Measurements from ENCODE around the gene EYA2. TPM values are rescaled to one million over a fixed set of nuclear protein-coding genes. Genes with fewer than 3 reads are reported as not detected.

The EYA2 gene
- total RNA-seq, 1 donor from 2014 or later = not detected

- DNase-seq = no peak
These were observed 224.0 kb downstream of the EYA2 start for GRCh38 chr20:47118641-47119040.

- DNase-seq = no peak
These were observed 225.8 kb downstream of the EYA2 start for GRCh38 chr20:47120346-47120936.

GRCh38 chr20:47122560-47122959, 227.9 kb downstream of the EYA2 start:
- no peak for DNase-seq

GRCh38 chr20:47124181-47124717, 229.6 kb downstream of the EYA2 start:
- no peak for DNase-seq

GRCh38 chr20:47125508-47125757, 230.8 kb downstream of the EYA2 start:
- no peak for DNase-seq

GRCh38 chr20:47125758-47126591, 231.3 kb downstream of the EYA2 start:
- no peak for DNase-seq

- DNase-seq = no peak
These were observed 232.1 kb downstream of the EYA2 start for GRCh38 chr20:47126709-47127108.

- no peak for DNase-seq
These were observed 232.9 kb downstream of the EYA2 start for GRCh38 chr20:47127546-47127945.

- no peak for DNase-seq
These were observed 233.4 kb downstream of the EYA2 start for GRCh38 chr20:47127999-47128398.

GRCh38 chr20:47129306-47129705, 234.7 kb downstream of the EYA2 start:
- no peak for DNase-seq

GRCh38 chr20:47133809-47134456, 239.3 kb downstream of the EYA2 start:
- DNase-seq = no peak

- no peak for DNase-seq
These were observed 242.1 kb downstream of the EYA2 start for GRCh38 chr20:47136782-47137181.

GRCh38 chr20:47137231-47137870, 242.7 kb downstream of the EYA2 start:
- DNase-seq = no peak

- no peak for DNase-seq
These were observed 245.4 kb downstream of the EYA2 start for GRCh38 chr20:47139934-47140535.

GRCh38 chr20:47141350-47141921, 246.8 kb downstream of the EYA2 start:
- DNase-seq = no peak

GRCh38 chr20:47141941-47142773, 247.5 kb downstream of the EYA2 start:
- no peak for DNase-seq

GRCh38 chr20:47142774-47143170, 248.1 kb downstream of the EYA2 start:
- DNase-seq = no peak

GRCh38 chr20:47143657-47144056, 249.0 kb downstream of the EYA2 start:
- DNase-seq = no peak

- DNase-seq = no peak
These were observed 249.8 kb downstream of the EYA2 start for GRCh38 chr20:47144463-47144862.

GRCh38 chr20:47146686-47147085, 252.0 kb downstream of the EYA2 start:
- no peak for DNase-seq

GRCh38 chr20:47148059-47148458, 253.4 kb downstream of the EYA2 start:
- DNase-seq = no peak

- DNase-seq = no peak
These were observed 255.3 kb downstream of the EYA2 start for GRCh38 chr20:47149939-47150338.
